Gastroesophageal sphincter (tissue), 3 donors: ENCODE measurements around the gene CGRRF1.
A peak's percentile ranks its signal among the peaks of the same experiment; 100 is the strongest.

Source experiments
- CTCF ChIP-seq, 4 experiments: fragments of 200-600 bp in 2 of 4; fragments of 450-650 bp in 2 of 4; sonication (generic) in 1 of 4; IDR thresholded peaks; one replicate each; pipeline ENCODE4 v1.5.1; 2017 to 2019; ENCODE audit warnings: antibody characterized with exemption in 4 of 4, mild to moderate bottlenecking in 2 of 4, moderate library complexity in 2 of 4
- POLR2AphosphoS5 ChIP-seq: sonication (generic); formaldehyde crosslinking; IDR thresholded peaks from one replicate; pipeline ENCODE4 v1.6.1; 2017; ENCODE audit warnings: antibody characterized with exemption

- TF ChIP-seq CTCF (IDR thresholded peaks at IDR 0.05) (peak in 3 of 4 experiments; percentile 56 to 61 (median 56)), POLR2AphosphoS5 (peak; percentile 44)
Observed at GRCh38 chr14:54566410-54567223, 56.9 kb downstream of the CGRRF1 start, which contains the start of gene SAMD4A.
